Measurements from ENCODE around the gene ZNF33B.

DNA sequence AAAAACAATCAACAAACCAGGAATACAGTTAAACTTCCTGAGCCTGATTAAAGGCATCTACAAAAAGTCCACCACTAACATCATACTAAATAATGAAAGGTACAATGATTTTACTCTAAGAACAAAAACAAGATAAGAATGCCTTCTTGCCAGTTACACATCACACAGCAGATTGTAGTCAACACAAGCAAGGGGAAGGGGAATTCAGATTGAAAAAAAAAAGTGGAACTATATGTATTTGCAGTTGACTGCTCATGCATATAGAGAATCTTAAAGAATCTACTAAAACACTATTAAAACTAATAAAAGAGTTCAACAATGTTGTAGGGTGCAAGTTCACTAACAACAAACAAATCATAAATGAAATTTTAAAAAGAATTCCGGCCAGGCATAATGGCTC, 28.5 kb downstream of the ZNF33B start:
- TF ChIP-seq, protein P1, sequence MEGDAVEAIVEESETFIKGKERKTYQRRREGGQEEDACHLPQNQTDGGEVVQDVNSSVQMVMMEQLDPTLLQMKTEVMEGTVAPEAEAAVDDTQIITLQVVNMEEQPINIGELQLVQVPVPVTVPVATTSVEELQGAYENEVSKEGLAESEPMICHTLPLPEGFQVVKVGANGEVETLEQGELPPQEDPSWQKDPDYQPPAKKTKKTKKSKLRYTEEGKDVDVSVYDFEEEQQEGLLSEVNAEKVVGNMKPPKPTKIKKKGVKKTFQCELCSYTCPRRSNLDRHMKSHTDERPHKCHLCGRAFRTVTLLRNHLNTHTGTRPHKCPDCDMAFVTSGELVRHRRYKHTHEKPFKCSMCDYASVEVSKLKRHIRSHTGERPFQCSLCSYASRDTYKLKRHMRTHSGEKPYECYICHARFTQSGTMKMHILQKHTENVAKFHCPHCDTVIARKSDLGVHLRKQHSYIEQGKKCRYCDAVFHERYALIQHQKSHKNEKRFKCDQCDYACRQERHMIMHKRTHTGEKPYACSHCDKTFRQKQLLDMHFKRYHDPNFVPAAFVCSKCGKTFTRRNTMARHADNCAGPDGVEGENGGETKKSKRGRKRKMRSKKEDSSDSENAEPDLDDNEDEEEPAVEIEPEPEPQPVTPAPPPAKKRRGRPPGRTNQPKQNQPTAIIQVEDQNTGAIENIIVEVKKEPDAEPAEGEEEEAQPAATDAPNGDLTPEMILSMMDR (conservative IDR thresholded peaks at IDR 0.05; ENCODE audit: low read length): no peak
- TF ChIP-seq EZH2phosphoT487 (IDR thresholded peaks at IDR 0.05; ENCODE audit: borderline replicate concordance, low read depth, low read length): no peak

All from OCI-LY7 (cell line).